Neural cell (in vitro differentiated cells): ENCODE results near the gene CALY. TPM values are rescaled to one million over a fixed set of nuclear protein-coding genes. Genes with fewer than 3 reads are reported as not detected.

ENCODE experiments used
- H2AFZ ChIP-seq: fragments of 200-600, 300-800 bp; sonication (generic), shearing (Covaris generic); 2 replicates; pipeline ENCODE4 v1.6.0; 2014; ENCODE audit warnings: low read depth, mild to moderate bottlenecking, antibody characterized with exemption, low read length, moderate library complexity
- H3F3A ChIP-seq: fragments of 200-600 bp; shearing (Covaris generic); 2 replicates; pipeline ENCODE4 v1.6.1; 2016; ENCODE audit warnings: mild to moderate bottlenecking, moderate library complexity, mixed read lengths, antibody characterized with exemption, low read length; ENCODE audit not compliant: insufficient read depth, poor library complexity, severe bottlenecking
- H3K27ac ChIP-seq: fragments of 200-600, 300-800 bp; sonication (generic), shearing (Covaris generic); 2 replicates; pipeline ENCODE4 v1.5.1; 2014; ENCODE audit warnings: mild to moderate bottlenecking, low read length, moderate library complexity
- H3K27me3 ChIP-seq: fragments of 300-800, 200-600 bp; sonication (generic), shearing (Covaris generic); 2 replicates; pipeline ENCODE4 v1.6.0; 2014; ENCODE audit warnings: mild to moderate bottlenecking, low read depth, low read length, moderate library complexity; ENCODE audit not compliant: insufficient read depth
- H3K36me3 ChIP-seq: fragments of 300-800, 200-600 bp; sonication (generic), shearing (Covaris generic); 2 replicates; pipeline ENCODE4 v1.5.1; 2014; ENCODE audit warnings: mild to moderate bottlenecking, antibody characterized with exemption, low read length, moderate library complexity; ENCODE audit not compliant: insufficient read depth
- H3K4me2 ChIP-seq: fragments of 300-800, 200-600 bp; sonication (generic), shearing (Covaris generic); 2 replicates; pipeline ENCODE4 v1.6.0; 2014; ENCODE audit warnings: mild to moderate bottlenecking, low read length
- H3K4me3 ChIP-seq: fragments of 300-800, 200-600 bp; sonication (generic), shearing (Covaris generic); 2 replicates; pipeline ENCODE4 v1.5.1; 2014; ENCODE audit warnings: mild to moderate bottlenecking, low read length, moderate library complexity
- H3K79me2 ChIP-seq: fragments of 200-600 bp; shearing (Covaris generic); replicated peaks from 2 replicates; pipeline ENCODE4 v1.6.0; 2014; ENCODE audit warnings: mild to moderate bottlenecking, low read length, moderate library complexity; ENCODE audit not compliant: insufficient read depth
- H3K9ac ChIP-seq: fragments of 300-800, 200-600 bp; sonication (generic), shearing (Covaris generic); 2 replicates; pipeline ENCODE4 v1.6.1; 2016; ENCODE audit warnings: mild to moderate bottlenecking, low read length, mixed read lengths
- H3K9me2 ChIP-seq: fragments of 200-600 bp; shearing (Covaris generic); 2 replicates; pipeline ENCODE4 v1.6.1; 2016; ENCODE audit warnings: mild to moderate bottlenecking, low read length, mixed read lengths; ENCODE audit not compliant: insufficient read depth
- H3K9me3 ChIP-seq: fragments of 200-600, 300-800 bp; sonication (generic), shearing (Covaris generic); 2 replicates; pipeline ENCODE4 v1.6.1; 2016; ENCODE audit warnings: mild to moderate bottlenecking, mixed run types, low read length, moderate library complexity, mixed read lengths
- H4K20me1 ChIP-seq: fragments of 200-600 bp; shearing (Covaris generic); 2 replicates; pipeline ENCODE4 v1.6.1; 2016; ENCODE audit warnings: mild to moderate bottlenecking, mixed run types; ENCODE audit not compliant: insufficient read depth
- EP300 ChIP-seq: fragments of 450-650 bp; conservative IDR thresholded peaks from 2 replicates; pipeline ENCODE4 v1.6.1; 2014; ENCODE audit warnings: antibody characterized with exemption, mild to moderate bottlenecking, moderate library complexity; ENCODE audit not compliant: poor library complexity, severe bottlenecking
- EZH2 ChIP-seq: fragments of 200-600, 300-800 bp; shearing (Covaris generic), sonication (generic); IDR thresholded peaks from 2 replicates; pipeline ENCODE4 v1.6.1; 2014; ENCODE audit warnings: antibody characterized with exemption, low read length, borderline replicate concordance, mild to moderate bottlenecking; ENCODE audit not compliant: insufficient read depth, poor library complexity, severe bottlenecking
- MXI1 ChIP-seq: fragments of 450-650 bp; conservative IDR thresholded peaks from 2 replicates; pipeline ENCODE4 v1.6.1; 2014; ENCODE audit warnings: antibody characterized with exemption, mild to moderate bottlenecking; ENCODE audit not compliant: poor library complexity, severe bottlenecking
- POLR2AphosphoS5 ChIP-seq: IDR thresholded peaks from 2 replicates; pipeline ENCODE4 v1.6.1; 2012
- RAD21 ChIP-seq: fragments of 450-650 bp; conservative IDR thresholded peaks from 2 replicates; pipeline ENCODE4 v1.6.1; 2014; ENCODE audit warnings: antibody characterized with exemption, mild to moderate bottlenecking, moderate library complexity
- REST ChIP-seq: IDR thresholded peaks from 2 replicates; pipeline ENCODE4 v1.6.1; 2012; ENCODE audit warnings: borderline replicate concordance
- SMC3 ChIP-seq: fragments of 450-650 bp; conservative IDR thresholded peaks from 2 replicates; pipeline ENCODE4 v1.6.1; 2014; ENCODE audit warnings: antibody characterized with exemption, mild to moderate bottlenecking, moderate library complexity; ENCODE audit not compliant: poor library complexity
- TAF1 ChIP-seq: IDR thresholded peaks from 2 replicates; pipeline ENCODE4 v1.6.1; 2012; ENCODE audit warnings: low read depth
- polyA plus RNA-seq: library from polyadenylated mRNA; depleted of rRNA; stranded (reverse); fragments of >200 nt; gene quantifications from 2 replicates; pipeline ENCODE4 v1.2.3, GENCODE V29; 2014
- TF ChIP-seq, protein P1 (sequence below): fragments of 450-650 bp; IDR thresholded peaks from 2 replicates; pipeline ENCODE4 v1.5.1; 2014; ENCODE audit warnings: antibody characterized with exemption, mild to moderate bottlenecking, moderate library complexity; ENCODE audit not compliant: poor library complexity, severe bottlenecking

CALY gene
- polyA plus RNA-seq, 1 donor from 2014 or later: 3.7 TPM

DNA sequence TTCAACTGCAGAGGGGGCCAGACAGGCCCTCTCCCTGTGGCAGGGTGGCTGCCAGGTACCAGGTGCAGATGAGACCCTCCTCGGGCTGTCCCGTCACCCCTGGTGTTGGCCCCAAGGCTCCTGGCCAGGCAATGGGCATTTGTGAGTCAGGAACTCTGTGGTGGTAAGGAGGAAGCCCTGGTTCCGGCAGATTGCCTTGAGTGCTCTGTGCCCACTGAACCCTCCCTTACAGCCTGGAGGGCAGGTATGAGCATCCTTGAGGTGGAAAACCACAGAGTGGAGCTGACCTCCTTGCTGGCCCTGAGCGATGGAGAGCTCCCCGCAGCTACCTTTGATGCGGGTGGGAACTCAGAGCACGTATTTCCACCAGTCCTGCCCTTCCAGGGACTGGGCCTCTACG lies 44.3 kb upstream of the CALY start:
- Histone ChIP-seq H2AFZ (no peak overlapping the region), H3F3A (no peaks in the 10 kb centered on the region), H3K27me3 (peaks cover 9% of the 10 kb centered on the region), H3K9me3 (no peaks in the 10 kb centered on the region), H3K36me3 (no peaks in the 10 kb centered on the region), H3K79me2 (no peaks in the 10 kb centered on the region), H3K4me2 (no peak overlapping the region), H3K4me3 (no peak overlapping the region), H3K9me2 (no peaks in the 10 kb centered on the region), H4K20me1 (no peaks in the 10 kb centered on the region), H3K9ac (no peak overlapping the region), H3K27ac (no peak overlapping the region)
- no peak for TF ChIP-seq SMC3
- TF ChIP-seq RAD21: no peak
- no peak for TF ChIP-seq EP300
- TF ChIP-seq, protein P1, sequence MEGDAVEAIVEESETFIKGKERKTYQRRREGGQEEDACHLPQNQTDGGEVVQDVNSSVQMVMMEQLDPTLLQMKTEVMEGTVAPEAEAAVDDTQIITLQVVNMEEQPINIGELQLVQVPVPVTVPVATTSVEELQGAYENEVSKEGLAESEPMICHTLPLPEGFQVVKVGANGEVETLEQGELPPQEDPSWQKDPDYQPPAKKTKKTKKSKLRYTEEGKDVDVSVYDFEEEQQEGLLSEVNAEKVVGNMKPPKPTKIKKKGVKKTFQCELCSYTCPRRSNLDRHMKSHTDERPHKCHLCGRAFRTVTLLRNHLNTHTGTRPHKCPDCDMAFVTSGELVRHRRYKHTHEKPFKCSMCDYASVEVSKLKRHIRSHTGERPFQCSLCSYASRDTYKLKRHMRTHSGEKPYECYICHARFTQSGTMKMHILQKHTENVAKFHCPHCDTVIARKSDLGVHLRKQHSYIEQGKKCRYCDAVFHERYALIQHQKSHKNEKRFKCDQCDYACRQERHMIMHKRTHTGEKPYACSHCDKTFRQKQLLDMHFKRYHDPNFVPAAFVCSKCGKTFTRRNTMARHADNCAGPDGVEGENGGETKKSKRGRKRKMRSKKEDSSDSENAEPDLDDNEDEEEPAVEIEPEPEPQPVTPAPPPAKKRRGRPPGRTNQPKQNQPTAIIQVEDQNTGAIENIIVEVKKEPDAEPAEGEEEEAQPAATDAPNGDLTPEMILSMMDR: no peak
- no peak for TF ChIP-seq TAF1
- no peak for TF ChIP-seq REST
- no peak for TF ChIP-seq MXI1
- no peak for TF ChIP-seq POLR2AphosphoS5
- no peak for TF ChIP-seq EZH2

GRCh38 chr10:133379801-133380666 lies 43.3 kb upstream of the CALY start:
- no peaks in the 10 kb centered on the region for H3F3A ChIP-seq
- H3K4me3 ChIP-seq: peak overlapping the region; percentile 59
- H3K27ac ChIP-seq: no peak overlapping the region
- peaks cover 9% of the 10 kb centered on the region for H3K27me3 ChIP-seq
- H4K20me1 ChIP-seq: no peaks in the 10 kb centered on the region
- no peaks in the 10 kb centered on the region for H3K36me3 ChIP-seq
- TF ChIP-seq EP300 (no peak), TAF1 (no peak), RAD21 (no peak), POLR2AphosphoS5 (no peak), SMC3 (no peak), EZH2 (no peak), MXI1 (no peak), REST (no peak)
- TF ChIP-seq, protein P1: no peak
- no peaks in the 10 kb centered on the region for H3K9me3 ChIP-seq
- no peak overlapping the region for H3K4me2 ChIP-seq
- H3K79me2 ChIP-seq: no peaks in the 10 kb centered on the region
- no peak overlapping the region for H2AFZ ChIP-seq
- H3K9me2 ChIP-seq: no peaks in the 10 kb centered on the region
- H3K9ac ChIP-seq: no peak overlapping the region
